HepG2 (cell line): Measurements from ENCODE around the gene GABARAPL2. TPM values are rescaled to one million over a fixed set of nuclear protein-coding genes. Genes with fewer than 3 reads are reported as not detected.

ENCODE experiments used
- AHR ChIP-seq: IDR thresholded peaks from 2 replicates; pipeline ENCODE4 v1.6.1; 2018; ENCODE audit warnings: missing genetic modification reagents, missing compliant biosample characterization
- ASH2L ChIP-seq: fragments of 300-600, 200-600 bp; sonication (generic); IDR thresholded peaks from 2 replicates; pipeline ENCODE4 v1.7.0; 2017; ENCODE audit warnings: low read depth, mild to moderate bottlenecking, moderate library complexity, mixed read lengths, low read length; ENCODE audit not compliant: insufficient read length
- CHD4 ChIP-seq: fragments of 200-600 bp; sonication (generic); IDR thresholded peaks from 2 replicates; pipeline ENCODE4 v1.7.0; 2017; ENCODE audit warnings: mild to moderate bottlenecking, low read length, borderline replicate concordance
- EP300 ChIP-seq, 3 experiments: sonication (generic) in 1 of 3; formaldehyde crosslinking in 1 of 3; IDR thresholded peaks; 2 replicates each; pipeline versions ENCODE4 v1.5.1 to v1.6.1; 2011 to 2020; ENCODE audit warnings: low read depth in 2 of 3, low read length in 2 of 3, borderline replicate concordance in 1 of 3, improper control_type of control experiment in 1 of 3, mild to moderate bottlenecking in 1 of 3, missing genetic modification reagents in 1 of 3, moderate library complexity in 1 of 3
- KMT2A ChIP-seq: sonication (generic); formaldehyde crosslinking; IDR thresholded peaks from 2 replicates; pipeline ENCODE4 v1.4.0; 2020; ENCODE audit warnings: missing genetic modification reagents
- NCOR1 ChIP-seq: fragments of 200-600 bp; sonication (generic); IDR thresholded peaks from 2 replicates; pipeline ENCODE4 v1.7.0; 2017; ENCODE audit warnings: antibody characterized with exemption, low read length, borderline replicate concordance
- NFE2L2 ChIP-seq: fragments of 150-350 bp; IDR thresholded peaks from 2 replicates; pipeline ENCODE4 v1.6.1; 2014; ENCODE audit warnings: low read length
- NFIB ChIP-seq: sonication (generic); formaldehyde crosslinking; IDR thresholded peaks from 2 replicates; pipeline ENCODE4 v1.9.0; 2021; ENCODE audit warnings: missing genetic modification reagents, mild to moderate bottlenecking, borderline replicate concordance
- PATZ1 ChIP-seq: sonication (generic); formaldehyde crosslinking; IDR thresholded peaks from 2 replicates; pipeline ENCODE4 v1.4.0; 2020; ENCODE audit warnings: missing genetic modification reagents
- RARA ChIP-seq: IDR thresholded peaks from 2 replicates; pipeline ENCODE4 v1.6.1; 2016; ENCODE audit warnings: missing genetic modification reagents, missing compliant biosample characterization
- TCF7 ChIP-seq: sonication (generic); IDR thresholded peaks from 2 replicates; pipeline ENCODE4 v1.6.1; 2016; ENCODE audit warnings: antibody characterized with exemption, low read depth
- XRCC5 ChIP-seq: fragments of 200-400 bp; formaldehyde crosslinking; optimal IDR thresholded peaks from 2 replicates; pipeline ENCODE3; 2017; ENCODE audit warnings: mild to moderate bottlenecking, low read length
- ZNF124 ChIP-seq: sonication (generic); formaldehyde crosslinking; IDR thresholded peaks from 2 replicates; pipeline ENCODE4 v1.4.0; 2020; ENCODE audit warnings: missing genetic modification reagents
- ZNF543 ChIP-seq: sonication (generic); formaldehyde crosslinking; IDR thresholded peaks from 2 replicates; pipeline ENCODE4 v1.4.0; 2020; ENCODE audit warnings: mild to moderate bottlenecking, missing genetic modification reagents
- ZNF567 ChIP-seq: sonication (generic); formaldehyde crosslinking; IDR thresholded peaks from 2 replicates; pipeline ENCODE4 v1.8.1; 2023; ENCODE audit warnings: mild to moderate bottlenecking, missing genetic modification reagents, borderline replicate concordance
- ZNF766 ChIP-seq: sonication (generic); formaldehyde crosslinking; IDR thresholded peaks from 2 replicates; pipeline ENCODE4 v1.5.0; 2020; ENCODE audit warnings: missing genetic modification reagents, borderline replicate concordance
- ZNF775 ChIP-seq: sonication (generic); formaldehyde crosslinking; IDR thresholded peaks from 2 replicates; pipeline ENCODE4 v1.4.0; 2020; ENCODE audit warnings: missing genetic modification reagents, mild to moderate bottlenecking, moderate library complexity, borderline replicate concordance
- polyA plus RNA-seq, 8 experiments: library from polyadenylated mRNA; depleted of rRNA in 3 of 8; stranded (reverse) in 7 of 8; unstranded in 1 of 8; fragments of >200 nt; fragmentation: Illumina TruSeq in 4 of 8; extraction: Trizol in 4 of 8; gene quantifications; 2 replicates each; pipeline versions ENCODE4 v1.2.1 to v1.2.3, GENCODE V29; 2011 to 2016; ENCODE audit warnings: low read depth in 4 of 8, missing spikeins in 1 of 8, mixed read lengths in 1 of 8; ENCODE audit not compliant: insufficient read depth in 1 of 8
- total RNA-seq, 5 experiments: library from RNA; depleted of rRNA; stranded (reverse); fragments of >200 nt; fragmentation: Illumina TruSeq; extraction: Trizol; gene quantifications; 2 replicates each; pipeline ENCODE4 v1.2.3, GENCODE V29; 2016; ENCODE audit warnings: low read depth in 1 of 5
- TF ChIP-seq, protein P1 (sequence below): IDR thresholded peaks from 2 replicates; pipeline ENCODE4 v1.4.0; 2020; ENCODE audit warnings: mild to moderate bottlenecking, missing genetic modification reagents
- TF ChIP-seq, protein P2 (sequence below): sonication (generic); formaldehyde crosslinking; conservative IDR thresholded peaks from 2 replicates; pipeline ENCODE4 v1.4.0; 2020; ENCODE audit warnings: missing genetic modification reagents
- TF ChIP-seq, protein P3 (sequence below): sonication (generic); formaldehyde crosslinking; IDR thresholded peaks from 2 replicates; pipeline ENCODE4 v1.4.0; 2020; ENCODE audit warnings: missing genetic modification reagents

The GABARAPL2 gene
- total and polyA plus RNA-seq, 2 of the 13 experiments (the other 11 are each of a cell fraction or from before 2014, with no cell fraction given) = 76.4 to 83.0 TPM

DNA sequence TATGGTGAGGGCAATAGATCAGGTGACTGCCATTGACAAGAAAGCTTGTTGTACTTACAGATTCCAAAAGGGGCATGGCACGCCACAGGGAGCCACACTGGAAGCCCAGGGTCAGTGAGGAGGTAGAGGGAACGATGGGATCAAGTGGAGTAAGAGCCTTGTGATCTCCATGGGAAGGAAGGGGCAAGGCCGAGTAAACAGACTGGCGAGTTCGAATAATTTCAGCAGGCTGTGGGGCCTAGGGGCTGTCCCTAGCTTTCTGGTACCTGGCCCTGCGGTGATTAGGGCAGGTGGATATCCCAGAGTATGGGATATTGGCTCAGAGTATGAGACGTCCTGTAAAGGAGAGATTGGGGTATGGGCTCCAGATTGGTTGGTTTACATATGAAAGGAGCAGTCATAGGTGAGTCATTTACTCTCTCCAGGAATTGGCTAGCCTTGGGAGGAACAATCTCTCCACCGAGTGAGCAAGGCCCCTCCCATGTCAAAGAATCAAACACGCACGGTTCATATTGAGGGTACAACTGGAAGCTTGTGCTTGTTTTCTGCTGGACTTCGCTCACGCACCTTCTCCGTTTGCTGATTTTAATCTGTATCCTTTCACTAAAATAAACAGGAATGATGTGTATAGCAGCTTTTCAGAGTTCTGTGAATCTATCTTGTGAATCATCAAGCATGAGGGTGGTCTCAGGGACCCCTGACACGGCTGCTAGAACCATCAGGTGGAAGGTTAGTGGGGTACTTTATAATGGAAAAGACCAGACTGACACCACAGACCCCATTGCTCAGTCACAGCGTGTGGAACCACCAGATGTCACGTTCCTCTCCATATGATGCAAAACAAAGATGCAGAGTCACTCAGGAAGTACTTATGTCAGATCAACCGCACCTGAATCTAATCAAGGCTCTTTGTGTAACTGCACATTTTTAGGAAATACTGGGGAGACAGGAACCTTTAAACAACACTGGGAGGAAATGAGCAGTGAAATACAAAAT is 27.9 kb downstream of the GABARAPL2 start (continued):
- TF ChIP-seq, protein P1, sequence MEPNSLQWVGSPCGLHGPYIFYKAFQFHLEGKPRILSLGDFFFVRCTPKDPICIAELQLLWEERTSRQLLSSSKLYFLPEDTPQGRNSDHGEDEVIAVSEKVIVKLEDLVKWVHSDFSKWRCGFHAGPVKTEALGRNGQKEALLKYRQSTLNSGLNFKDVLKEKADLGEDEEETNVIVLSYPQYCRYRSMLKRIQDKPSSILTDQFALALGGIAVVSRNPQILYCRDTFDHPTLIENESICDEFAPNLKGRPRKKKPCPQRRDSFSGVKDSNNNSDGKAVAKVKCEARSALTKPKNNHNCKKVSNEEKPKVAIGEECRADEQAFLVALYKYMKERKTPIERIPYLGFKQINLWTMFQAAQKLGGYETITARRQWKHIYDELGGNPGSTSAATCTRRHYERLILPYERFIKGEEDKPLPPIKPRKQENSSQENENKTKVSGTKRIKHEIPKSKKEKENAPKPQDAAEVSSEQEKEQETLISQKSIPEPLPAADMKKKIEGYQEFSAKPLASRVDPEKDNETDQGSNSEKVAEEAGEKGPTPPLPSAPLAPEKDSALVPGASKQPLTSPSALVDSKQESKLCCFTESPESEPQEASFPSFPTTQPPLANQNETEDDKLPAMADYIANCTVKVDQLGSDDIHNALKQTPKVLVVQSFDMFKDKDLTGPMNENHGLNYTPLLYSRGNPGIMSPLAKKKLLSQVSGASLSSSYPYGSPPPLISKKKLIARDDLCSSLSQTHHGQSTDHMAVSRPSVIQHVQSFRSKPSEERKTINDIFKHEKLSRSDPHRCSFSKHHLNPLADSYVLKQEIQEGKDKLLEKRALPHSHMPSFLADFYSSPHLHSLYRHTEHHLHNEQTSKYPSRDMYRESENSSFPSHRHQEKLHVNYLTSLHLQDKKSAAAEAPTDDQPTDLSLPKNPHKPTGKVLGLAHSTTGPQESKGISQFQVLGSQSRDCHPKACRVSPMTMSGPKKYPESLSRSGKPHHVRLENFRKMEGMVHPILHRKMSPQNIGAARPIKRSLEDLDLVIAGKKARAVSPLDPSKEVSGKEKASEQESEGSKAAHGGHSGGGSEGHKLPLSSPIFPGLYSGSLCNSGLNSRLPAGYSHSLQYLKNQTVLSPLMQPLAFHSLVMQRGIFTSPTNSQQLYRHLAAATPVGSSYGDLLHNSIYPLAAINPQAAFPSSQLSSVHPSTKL (CRISPR knock-in tag) = peak; percentile 40; the same call in 1 of the 2 replicates
- TF ChIP-seq TCF7 = peak; percentile 14; the same call in 1 of the 2 replicates
- peak; percentile 72; the same call in 1 of the 2 replicates for TF ChIP-seq CHD4
- peak; percentile 60; the same call in 1 of the 2 replicates for TF ChIP-seq NCOR1
- peak; percentile 70; the same call in 1 of the 2 replicates for TF ChIP-seq PATZ1 (CRISPR knock-in tag)
- TF ChIP-seq AHR (CRISPR knock-in tag) = no peak
- TF ChIP-seq RARA (CRISPR knock-in tag) = peak; percentile 83
- TF ChIP-seq ZNF543 (CRISPR knock-in tag) = no peak
- TF ChIP-seq ZNF124 (CRISPR knock-in tag) = no peak
- TF ChIP-seq NFE2L2 = peak; percentile 42; the same call in 1 of the 2 replicates
- TF ChIP-seq ZNF775 (CRISPR knock-in tag) = no peak
- no peak for TF ChIP-seq KMT2A (CRISPR knock-in tag)
- TF ChIP-seq NFIB (CRISPR knock-in tag) = no peak
- peak; percentile 20; the same call in 1 of the 2 replicates for TF ChIP-seq ZNF766 (CRISPR knock-in tag)
- TF ChIP-seq, protein P2, sequence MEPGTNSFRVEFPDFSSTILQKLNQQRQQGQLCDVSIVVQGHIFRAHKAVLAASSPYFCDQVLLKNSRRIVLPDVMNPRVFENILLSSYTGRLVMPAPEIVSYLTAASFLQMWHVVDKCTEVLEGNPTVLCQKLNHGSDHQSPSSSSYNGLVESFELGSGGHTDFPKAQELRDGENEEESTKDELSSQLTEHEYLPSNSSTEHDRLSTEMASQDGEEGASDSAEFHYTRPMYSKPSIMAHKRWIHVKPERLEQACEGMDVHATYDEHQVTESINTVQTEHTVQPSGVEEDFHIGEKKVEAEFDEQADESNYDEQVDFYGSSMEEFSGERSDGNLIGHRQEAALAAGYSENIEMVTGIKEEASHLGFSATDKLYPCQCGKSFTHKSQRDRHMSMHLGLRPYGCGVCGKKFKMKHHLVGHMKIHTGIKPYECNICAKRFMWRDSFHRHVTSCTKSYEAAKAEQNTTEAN (CRISPR knock-in tag) = peak; percentile 83
- TF ChIP-seq EP300 (IDR thresholded peaks at IDR 0.05; ENCODE audit: low read depth in 2 of 2, low read length in 2 of 2) = peak in 1 of 2 experiments; percentile 34; a peak in 2 of 4 replicates
- no peak for TF ChIP-seq EP300 (CRISPR knock-in tag; IDR thresholded peaks at IDR 0.05; ENCODE audit: borderline replicate concordance)
- TF ChIP-seq, protein P3, sequence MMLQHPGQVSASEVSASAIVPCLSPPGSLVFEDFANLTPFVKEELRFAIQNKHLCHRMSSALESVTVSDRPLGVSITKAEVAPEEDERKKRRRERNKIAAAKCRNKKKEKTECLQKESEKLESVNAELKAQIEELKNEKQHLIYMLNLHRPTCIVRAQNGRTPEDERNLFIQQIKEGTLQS (CRISPR knock-in tag) = 0 out of 2 replicates have a peak, but pooled peaks have one; percentile 16
- TF ChIP-seq ZNF567 (CRISPR knock-in tag) = no peak
- TF ChIP-seq XRCC5 = peak; percentile 26
- TF ChIP-seq ASH2L = peak; percentile 80
